Measurements from ENCODE around the gene RAPH1. TPM values are rescaled to one million over a fixed set of nuclear protein-coding genes. Genes with fewer than 3 reads are reported as not detected.

The RAPH1 gene
- total and polyA plus RNA-seq, 9 of the 15 experiments (the other 6 are each of a cell fraction or from before 2014, with no cell fraction given) = 0.07 to 0.71 (median 0.27) TPM

- Histone ChIP-seq H3K36me3 (ENCODE audit: control insufficient read depth, insufficient read depth, low read length) (no peaks in the 10 kb centered on the region), H3K79me2 (ENCODE audit: control insufficient read depth, insufficient read depth, low read length) (no peaks in the 10 kb centered on the region), H3K9me1 (ENCODE audit: control insufficient read depth, insufficient read depth, low read length) (no peaks in the 10 kb centered on the region), H3K9me3 (replicated peaks; ENCODE audit: control insufficient read depth, insufficient read depth, low read depth, low read length) (no peaks in the 10 kb centered on the region), H3K4me2 (ENCODE audit: insufficient read depth, low read length) (no peak overlapping the region), H3K27me3 (ENCODE audit: control insufficient read depth in 2 of 2, insufficient read depth in 2 of 2, low read length in 2 of 2) (no peaks in the 10 kb centered on the region), H3K4me1 (replicated peaks in 1 of 2; ENCODE audit: control insufficient read depth in 2 of 2, insufficient read depth in 2 of 2, low read length in 2 of 2) (no peaks in the 10 kb centered on the region), H2AFZ (ENCODE audit: low read depth, low read length) (no peak overlapping the region), H3K4me3 (no peak overlapping the region), H3K9ac (ENCODE audit: insufficient read depth in 1 of 2, low read depth in 2 of 2, low read length in 2 of 2) (no peak overlapping the region), H3K27ac (ENCODE audit: extremely low read depth, low read depth, low read length) (no peak overlapping the region), H4K20me1 (replicated peaks; ENCODE audit: control insufficient read depth, insufficient read depth, low read length) (no peaks in the 10 kb centered on the region)
- 73% methylated on average over 1 of the region's 1 CpG for WGBS (ENCODE audit: insufficient coverage, low coverage, missing lambda C conversion rate)
- BruUV-seq (replicated peaks) = no TSS peak
- no peak for ATAC-seq
- in situ Hi-C loops (cut with MboI) = no loop called here
- DNase-seq (ENCODE audit: extremely low read depth in 1 of 4, low spot score in 3 of 4) = no peak
- no peak for FAIRE-seq
- intact Hi-C loops (cut with micrococcal nuclease) = no loop called here
- CTCF ChIA-PET (ENCODE audit: low intra/inter-chr PET ratio) = no interaction called here
- POLR2A ChIA-PET = interaction anchor here (0.9 kb wide), 1 partner anchor 137 kb away, joined by 5 read pairs; no protein-coding TSS in a partner anchor
- TF ChIP-seq PRPF4 (IDR thresholded peaks at IDR 0.05; ENCODE audit: insufficient read depth, low read depth, low read length, poor library complexity, severe bottlenecking) (no peak), MEF2D (tag; conservative IDR thresholded peaks at IDR 0.05; ENCODE audit: low read depth) (no peak), STAT6 (CRISPR knock-in tag; IDR thresholded peaks at IDR 0.05) (no peak), SIRT6 (IDR thresholded peaks at IDR 0.05; ENCODE audit: low read depth, low read length) (no peak), HDAC1 (IDR thresholded peaks at IDR 0.05) (no peak), HNRNPL (IDR thresholded peaks at IDR 0.05; ENCODE audit: low read depth, low read length) (no peak), KDM2B (CRISPR knock-in tag; IDR thresholded peaks at IDR 0.05) (no peak), RNF2 (IDR thresholded peaks at IDR 0.05) (no peak), SMARCB1 (IDR thresholded peaks at IDR 0.05; ENCODE audit: insufficient read length, low read depth) (no peak), ZNF197 (CRISPR knock-in tag; IDR thresholded peaks at IDR 0.05; ENCODE audit: low read depth) (no peak), HNRNPLL (IDR thresholded peaks at IDR 0.05; ENCODE audit: low read depth, low read length, poor library complexity, severe bottlenecking) (no peak), POLR2AphosphoS2 (IDR thresholded peaks at IDR 0.05; ENCODE audit: low read length) (no peak), SPI1 (IDR thresholded peaks at IDR 0.05; ENCODE audit: borderline replicate concordance, low read depth, low read length) (no peak), CBFA2T2 (conservative IDR thresholded peaks at IDR 0.05) (no peak)
Measured at GRCh38 chr2:203383038-203383437, 152.1 kb downstream of the RAPH1 start.

Data from K562 (cell line).